CMK (cell line): ENCODE measurements around the gene SLC29A2.
"Not testable (repeated sequence)": the region's sequence is repeated elsewhere in the genome, so short reads cannot be mapped to it uniquely, and the experiment has no call there.

Experiments used
- DNase-seq: peaks from one replicate; pipeline ENCODE4 v3.0.0-alpha.2; 2010; ENCODE audit warnings: low read depth

Gene SLC29A2

DNA sequence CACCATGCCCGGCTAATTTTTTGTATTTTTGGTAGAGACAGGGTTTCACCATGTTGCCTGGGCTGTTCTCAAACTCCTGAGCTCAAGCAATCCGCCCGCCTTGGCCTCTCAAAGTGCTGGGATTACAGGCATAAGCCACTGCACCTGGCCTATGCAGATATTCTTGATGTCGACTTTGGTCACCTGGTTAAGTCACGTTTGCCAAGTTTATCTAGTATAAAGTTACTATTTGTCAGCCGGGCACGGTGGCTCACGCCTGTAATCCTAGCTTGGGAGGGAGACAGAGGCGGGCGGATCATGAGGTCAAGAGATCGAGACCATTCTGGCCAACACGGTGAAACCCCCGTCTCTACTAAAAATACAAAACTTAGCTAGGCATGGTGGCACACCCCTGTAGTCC lies 12.8 kb upstream of the SLC29A2 start:
- not testable (repeated sequence) for DNase-seq

DNA sequence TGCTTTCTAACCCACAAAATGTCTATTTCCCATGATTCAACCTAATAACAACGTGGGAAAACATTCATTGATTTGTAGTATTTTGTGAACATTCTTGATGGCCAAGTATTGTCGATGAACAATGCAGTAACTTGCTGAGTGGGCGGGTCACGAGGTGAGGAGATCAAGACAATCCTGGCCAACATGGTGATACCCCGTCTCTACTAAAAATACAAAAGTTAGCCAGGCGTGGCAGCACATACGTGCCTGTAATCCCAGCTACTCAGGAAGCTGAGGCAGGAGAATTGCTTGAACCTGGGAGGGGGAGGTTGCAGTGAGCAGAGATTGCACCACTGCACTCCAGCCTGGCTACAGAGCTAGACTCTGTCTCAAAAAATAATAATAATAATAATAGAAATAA lies 8.7 kb upstream of the SLC29A2 start:
- not testable (repeated sequence) for DNase-seq

- not testable (repeated sequence) for DNase-seq
Observed at GRCh38 chr11:66373690-66374287, 2.2 kb upstream of the SLC29A2 start.

DNA sequence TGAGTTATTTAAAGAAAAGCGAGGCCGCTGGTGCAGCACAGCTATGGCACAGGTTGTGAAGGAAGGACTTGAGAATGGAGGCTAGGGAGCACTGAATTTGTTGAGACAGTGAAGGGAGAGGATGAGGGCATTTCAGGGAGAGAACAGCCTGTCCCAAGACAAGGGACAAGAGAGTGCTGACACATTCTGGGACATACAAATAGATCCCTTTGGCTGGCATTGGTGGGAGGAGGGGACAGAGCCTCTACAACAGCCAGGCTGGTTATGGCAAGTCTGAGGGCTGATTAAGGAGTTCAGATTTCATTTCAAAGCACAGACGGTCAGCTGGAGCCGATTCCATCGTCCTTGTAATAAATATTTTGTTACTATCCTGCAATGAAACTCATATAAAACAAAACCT lies 1.7 kb upstream of the SLC29A2 start:
- DNase-seq = no peak

GRCh38 chr11:66369073-66369894 lies 2.3 kb downstream of the SLC29A2 start:
- DNase-seq = no peak

- no peak for DNase-seq
Observed at GRCh38 chr11:66368484-66368883, 3.1 kb downstream of the SLC29A2 start.

- no peak for DNase-seq
Observed at GRCh38 chr11:66367561-66368312, 3.8 kb downstream of the SLC29A2 start.

DNA sequence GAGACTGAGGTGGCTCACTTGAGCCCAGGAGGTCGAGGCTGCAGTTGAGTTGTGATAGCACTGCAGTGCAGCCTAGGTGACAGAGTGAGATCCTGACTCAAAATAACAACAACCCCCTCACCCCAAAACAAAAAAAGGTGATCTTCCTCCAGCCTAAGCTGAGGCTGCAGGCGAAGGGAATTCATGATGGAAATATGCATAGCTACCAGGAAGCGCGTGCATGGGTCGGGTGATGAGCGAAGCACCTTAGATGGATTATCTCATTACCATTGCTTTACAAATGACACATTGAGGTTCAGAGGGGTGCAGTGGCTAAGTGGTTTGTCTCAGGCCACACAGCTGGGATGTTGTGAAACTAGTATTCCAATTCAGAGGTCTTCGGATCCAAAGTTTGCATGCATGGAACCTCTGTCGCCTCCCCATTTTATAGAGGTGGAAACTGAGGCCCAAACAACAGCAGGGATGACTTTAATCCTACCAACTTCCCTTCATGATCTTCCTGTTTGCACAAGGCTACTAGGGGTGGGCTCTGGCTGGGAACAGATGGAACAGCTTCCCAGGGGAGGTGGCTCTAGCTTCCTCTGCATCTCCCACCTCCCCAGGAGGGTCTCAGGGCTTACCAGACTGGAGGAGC lies 4.6 kb downstream of the SLC29A2 start:
- DNase-seq = no peak

DNA sequence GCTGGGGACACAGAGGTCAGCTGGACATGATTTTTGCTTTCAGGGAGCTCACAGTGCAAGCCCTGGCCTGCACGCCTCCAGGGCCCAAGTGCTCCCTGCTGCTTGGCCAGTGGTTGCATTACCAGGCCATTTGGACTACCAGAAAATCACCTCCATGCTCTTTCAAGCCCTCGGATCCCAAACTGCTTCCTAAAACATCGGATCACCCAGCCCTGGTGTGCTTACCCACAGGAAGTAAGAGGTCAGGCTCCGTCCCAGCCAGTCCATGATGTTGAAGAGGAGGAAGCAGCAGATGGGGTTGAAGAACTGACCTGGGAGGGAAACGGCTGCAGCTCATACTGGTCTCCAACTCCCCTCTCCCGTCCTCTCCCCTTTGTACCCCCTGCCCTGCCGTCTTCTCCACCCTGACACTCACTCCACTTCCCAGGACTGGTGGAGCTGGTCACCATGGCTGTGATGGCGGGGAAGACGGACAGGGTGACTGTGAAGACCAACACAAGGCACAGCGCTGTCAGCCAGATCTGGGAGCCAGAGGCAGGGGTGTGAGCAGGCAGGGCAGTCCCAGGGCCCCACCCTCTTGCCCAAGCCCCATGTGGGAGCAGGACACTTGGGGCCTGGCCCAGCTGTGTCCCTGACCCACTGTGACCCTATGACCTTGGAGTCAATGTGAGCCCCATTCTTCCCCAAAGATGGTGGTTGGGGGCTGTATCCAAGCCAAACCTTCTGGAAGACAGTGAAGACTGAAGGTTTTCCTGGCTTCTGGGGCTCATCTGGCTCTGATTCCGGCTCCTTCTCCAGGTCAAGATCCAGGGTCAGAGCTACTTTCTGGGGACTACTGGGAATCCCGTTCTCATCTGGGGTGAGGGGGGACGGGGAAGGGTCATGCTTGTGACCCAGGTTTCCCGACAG lies 5.6 kb downstream of the SLC29A2 start:
- DNase-seq = no peak

DNA sequence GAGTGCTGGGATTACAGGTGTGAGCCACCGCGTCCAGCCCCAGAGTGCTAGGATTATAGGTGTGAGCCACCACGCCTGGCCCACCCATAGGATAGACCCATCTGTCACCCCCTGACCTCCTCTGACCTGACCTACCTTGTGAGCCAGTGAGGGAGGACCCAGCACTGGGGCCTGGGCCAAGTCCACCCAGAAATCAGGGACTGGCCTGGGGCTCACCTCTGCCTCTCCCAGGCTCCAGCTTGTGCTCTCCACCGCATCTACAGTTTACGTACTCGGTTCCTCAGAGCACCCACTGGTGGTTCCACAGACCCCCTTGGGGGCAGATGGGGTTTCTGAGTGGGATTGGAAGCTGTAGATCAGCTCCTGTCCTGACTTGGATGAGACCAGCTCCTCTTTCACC lies 6.4 kb downstream of the SLC29A2 start:
- no peak for DNase-seq

DNA sequence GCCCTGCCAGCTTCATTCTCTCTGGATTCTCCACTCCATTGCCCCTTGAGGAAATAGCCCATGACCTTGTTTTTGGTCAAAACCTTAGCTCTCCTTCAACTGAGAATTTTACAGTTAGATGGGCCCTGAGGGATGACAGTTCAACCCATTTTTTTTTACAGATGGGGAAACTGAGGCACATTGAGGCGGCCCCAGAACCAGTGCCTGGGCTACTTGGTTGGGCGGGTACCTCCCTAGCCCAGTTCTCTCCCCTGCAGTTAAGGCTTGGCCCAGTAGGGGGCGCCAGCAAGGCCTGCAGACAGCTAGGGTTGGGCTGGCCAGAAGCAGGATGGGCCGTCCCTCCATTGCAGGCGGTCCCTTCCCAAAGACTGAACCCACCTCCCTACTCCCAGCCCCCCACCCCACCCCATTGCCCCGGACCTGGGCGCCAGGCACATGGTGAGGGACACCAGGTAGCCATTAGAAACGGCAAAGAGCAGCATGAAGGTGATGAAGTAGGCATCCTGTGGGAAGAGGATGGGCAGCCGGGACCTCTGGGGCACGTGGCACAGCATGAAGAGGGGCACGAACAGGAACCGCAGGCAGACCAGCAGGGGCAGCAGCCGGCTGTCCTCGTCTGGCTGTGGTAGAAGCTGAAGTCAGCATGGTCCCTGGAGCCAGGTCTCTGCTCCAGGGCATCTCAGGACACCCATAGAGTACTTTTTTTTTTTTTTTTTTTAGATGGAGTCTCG lies 7.6 kb downstream of the SLC29A2 start:
- peak; percentile 66 for DNase-seq

DNA sequence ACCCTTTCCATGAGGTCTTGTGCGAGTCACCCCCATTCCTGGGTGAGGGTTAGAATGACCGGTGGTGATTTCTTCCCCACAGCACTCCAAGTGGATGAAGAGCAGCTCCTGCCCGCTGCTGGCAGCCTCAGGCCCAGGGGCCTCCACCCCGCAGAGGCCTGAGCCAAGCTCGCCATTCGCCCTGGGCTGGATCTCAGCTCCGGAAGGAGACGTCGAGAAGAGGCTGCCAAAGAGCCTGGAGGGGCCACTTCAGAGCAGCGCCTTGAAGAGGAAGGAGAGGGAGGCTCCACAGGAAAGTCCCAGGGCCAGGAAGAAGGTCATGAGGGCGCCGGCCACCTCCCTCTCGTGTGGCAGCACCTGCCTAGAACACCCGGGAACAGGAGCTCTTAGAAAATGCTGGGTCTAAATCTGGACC lies 8.4 kb downstream of the SLC29A2 start:
- DNase-seq = no peak

- DNase-seq = no peak
Observed at GRCh38 chr11:66362481-66363147, 8.9 kb downstream of the SLC29A2 start.

- DNase-seq = no peak
Observed at GRCh38 chr11:66361502-66361941, 10.0 kb downstream of the SLC29A2 start.

DNA sequence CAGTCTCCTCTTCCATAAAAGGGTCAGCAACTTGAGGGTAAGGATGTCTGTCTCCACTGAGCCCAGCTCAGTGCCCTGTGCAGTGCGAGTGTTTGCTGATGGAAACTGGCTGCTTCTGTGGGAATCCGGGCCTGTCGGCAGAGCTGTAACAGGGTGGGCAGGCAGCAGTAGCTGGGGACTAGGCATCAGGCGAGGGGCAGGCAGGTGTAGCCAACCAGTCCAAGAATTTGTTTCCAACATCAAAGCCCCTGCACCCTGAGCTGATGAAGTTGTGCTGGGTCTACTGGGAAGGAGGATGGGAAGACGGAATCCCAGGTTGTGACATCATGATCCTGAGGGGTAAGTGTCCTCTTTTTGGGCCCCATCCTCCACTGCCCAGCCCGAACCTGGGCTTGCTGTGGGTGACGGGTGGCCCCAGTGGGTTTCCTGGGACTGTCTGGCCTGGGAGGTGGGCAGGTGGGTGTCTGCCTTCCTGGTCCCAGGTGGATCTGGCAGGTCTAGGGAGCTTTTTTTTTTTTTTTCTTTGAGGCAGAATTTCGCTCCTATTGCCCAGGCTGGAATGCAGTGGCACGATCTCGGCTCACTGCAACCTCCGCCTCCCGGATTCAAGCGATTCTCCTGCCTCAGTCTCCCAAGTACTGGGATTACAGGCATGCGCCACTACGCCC lies 11.0 kb downstream of the SLC29A2 start:
- DNase-seq = no peak

DNA sequence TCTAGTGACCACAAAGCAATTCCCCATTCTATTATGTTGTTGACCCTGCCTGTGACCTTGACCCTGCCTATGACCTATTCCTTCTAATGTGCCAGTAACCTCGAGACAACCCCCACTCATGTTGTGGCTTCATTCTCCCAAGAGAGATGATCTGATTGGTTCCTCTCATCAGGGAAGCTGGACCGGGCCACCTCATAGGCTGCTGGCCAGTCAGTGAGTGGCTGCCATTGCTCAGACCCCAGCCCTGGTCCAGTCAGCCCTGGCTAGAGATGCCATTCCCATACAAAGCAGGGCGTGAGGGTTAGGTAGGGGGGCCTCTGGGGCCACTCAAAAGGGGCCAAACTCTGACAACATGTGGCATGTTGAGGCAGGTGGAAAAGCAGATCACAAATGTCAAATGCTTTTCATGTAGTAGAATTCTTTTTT lies 11.9 kb downstream of the SLC29A2 start:
- no peak for DNase-seq

- DNase-seq = not testable (repeated sequence)
Observed at GRCh38 chr11:66350560-66351235, 20.9 kb downstream of the SLC29A2 start.

DNA sequence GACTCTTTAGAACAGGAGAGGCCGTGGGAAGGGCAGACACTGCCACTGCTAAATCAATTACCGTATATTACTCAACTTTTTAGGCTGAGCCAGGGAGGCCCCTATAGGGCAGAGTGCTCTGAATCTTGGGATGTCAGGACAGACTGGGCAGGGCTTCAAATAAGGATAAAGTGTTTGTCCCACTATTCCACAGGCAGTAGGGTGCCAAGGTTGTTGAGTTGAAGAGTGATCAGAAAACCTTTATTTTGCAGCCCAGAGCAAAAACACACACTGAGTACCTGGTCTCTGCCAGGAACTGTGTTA lies 22.5 kb downstream of the SLC29A2 start:
- no peak for DNase-seq
